SK-MEL-5 (cell line): ENCODE data around the gene PSMD1. TPM values are rescaled to one million over a fixed set of nuclear protein-coding genes. Genes with fewer than 3 reads are reported as not detected.

ENCODE experiments used
- DNase-seq: peaks from one replicate; pipeline ENCODE4 v3.0.0-alpha.2; 2016; ENCODE audit warnings: low read depth, low spot score
- in situ Hi-C: cut with HindIII; loops from 2 replicates; pipeline ENCODE4 v1.10.0; 2016; ENCODE audit warnings: low sequenced_read_pairs, high pct_unique_total_duplicates, low pct_unique_long_range_greater_than_20kb
- small RNA-seq, 2 experiments: library from RNA; depleted of rRNA; stranded (forward); fragments of <200 nt; gene quantifications; one replicate each; pipeline ENCODE3, GENCODE V24; 2014
- total RNA-seq: library from RNA; depleted of rRNA; stranded (reverse); fragments of >200 nt; shearing (Covaris generic); gene quantifications from 2 replicates; pipeline ENCODE4 v1.2.3, GENCODE V29; 2014; rRNA removed

Gene PSMD1
- total RNA-seq, 1 experiment from 2014 or later, result 108 TPM

- in situ Hi-C loops, result no loop called here
- DNase-seq, result no peak
Observed at GRCh38 chr2:231201475-231201814, 144.8 kb downstream of the PSMD1 start.

- no peak for DNase-seq
- in situ Hi-C loops, result no loop called here
Observed at GRCh38 chr2:231203087-231203486, 146.4 kb downstream of the PSMD1 start.

GRCh38 chr2:231204146-231204545 lies 147.5 kb downstream of the PSMD1 start:
- DNase-seq, result no peak
- in situ Hi-C loops, result no loop called here

- DNase-seq, result no peak
- in situ Hi-C loops, result no loop called here
Observed at GRCh38 chr2:231204581-231204980, 147.9 kb downstream of the PSMD1 start.

GRCh38 chr2:231207734-231208133 lies 151.1 kb downstream of the PSMD1 start:
- in situ Hi-C loops, result no loop called here
- no peak for DNase-seq

GRCh38 chr2:231210782-231211181 lies 154.1 kb downstream of the PSMD1 start:
- in situ Hi-C loops, result no loop called here
- DNase-seq, result no peak

- in situ Hi-C loops, result no loop called here
- no peak for DNase-seq
Observed at GRCh38 chr2:231211486-231211885, 154.8 kb downstream of the PSMD1 start.

- in situ Hi-C loops, result no loop called here
- no peak for DNase-seq
Observed at GRCh38 chr2:231212329-231212845, 155.7 kb downstream of the PSMD1 start.

- in situ Hi-C loops, result no loop called here
- no peak for DNase-seq
Observed at GRCh38 chr2:231213931-231214642, 157.4 kb downstream of the PSMD1 start.

- in situ Hi-C loops, result no loop called here
- no peak for DNase-seq
Observed at GRCh38 chr2:231218366-231218765, 161.7 kb downstream of the PSMD1 start.

- in situ Hi-C loops, result no loop called here
- DNase-seq, result no peak
Observed at GRCh38 chr2:231219289-231219688, 162.6 kb downstream of the PSMD1 start.

- DNase-seq, result peak; percentile 75
- in situ Hi-C loops, result no loop called here
Observed at GRCh38 chr2:231221761-231222160, 165.1 kb downstream of the PSMD1 start.

Small RNA genes within 50 kb of the gene (small RNA-seq; reads per million reads assigned to genes)
- 0 reads per million in 2 experiments for gene RNU1-93P

Other genes starting within 250 kb of the PSMD1 start
- 184 TPM in 2 replicates for gene ITM2C, start 191.9 kb upstream of the PSMD1 start, total RNA-seq
- gene GPR55, start 131.6 kb upstream of the PSMD1 start, total RNA-seq, result 0.13 TPM in 2 replicates
- not detected in 2 replicates for gene SPATA3, start 60.7 kb upstream of the PSMD1 start, total RNA-seq
- 2.0 and 3.8 TPM in 2 replicates for gene C2orf72, start 19.3 kb upstream of the PSMD1 start, total RNA-seq
- 0.13 and 1.2 TPM in 2 replicates for gene HTR2B, start 68.2 kb downstream of the PSMD1 start, total RNA-seq
- gene ARMC9, start 141.8 kb downstream of the PSMD1 start, total RNA-seq, result 22.8 and 23.0 TPM in 2 replicates